ENCODE results near the gene TMEM87B. TPM values are rescaled to one million over a fixed set of nuclear protein-coding genes. Genes with fewer than 3 reads are reported as not detected.

Gene TMEM87B
- total RNA-seq, 4 donors from 2014 or later = 21.9 to 74.5 (median 60.7) TPM

GRCh38 chr2:112061299-112061698 is 6.2 kb downstream of the TMEM87B start:
- in situ Hi-C loops (cut with MboI; ENCODE audit: low pct_ligation_motif_present in 1 of 4, low pct_unique_long_range_greater_than_20kb in 1 of 4, low sequenced_read_pairs in 3 of 4) = no loop called here
- DNase-seq = no peak
- intact Hi-C loops (cut with DNase I; ENCODE audit: low total_unique reads) = no loop called here
- peaks cover 7 to 38% (median 21%) of the 10 kb centered on the region in 4 donors for H3K4me1 ChIP-seq
- peaks cover 0 to 40% (median 14%) of the 10 kb centered on the region in 4 donors for H3K36me3 ChIP-seq
- no peaks in the 10 kb centered on the region for H3K9me3 ChIP-seq
- H3K4me3 ChIP-seq = no peak overlapping the region
- TF ChIP-seq POLR2A (IDR thresholded peaks at IDR 0.05) (no peak), EP300 (IDR thresholded peaks at IDR 0.05; ENCODE audit: low read depth) (no peak), CTCF (IDR thresholded peaks at IDR 0.05) (no peak)
- no peak overlapping the region for H3K27ac ChIP-seq
- H3K27me3 ChIP-seq = no peaks in the 10 kb centered on the region
- 94% methylated on average over 1 of the region's 1 CpG for WGBS, 2 donors (ENCODE audit: low coverage in 1 of 2)

- 83 to 100% methylated on average over 1 to 2 of the region's 2 CpGs for WGBS, 2 donors (ENCODE audit: low coverage in 1 of 2)
- in situ Hi-C loops (cut with MboI; ENCODE audit: low pct_ligation_motif_present in 1 of 4, low pct_unique_long_range_greater_than_20kb in 1 of 4, low sequenced_read_pairs in 3 of 4) (no loop called here), intact Hi-C loops (cut with DNase I; ENCODE audit: low total_unique reads) (no loop called here)
- H3K27ac ChIP-seq = no peak overlapping the region
- DNase-seq = no peak
- no peak overlapping the region for H3K4me3 ChIP-seq
- TF ChIP-seq POLR2A (IDR thresholded peaks at IDR 0.05) (no peak), CTCF (IDR thresholded peaks at IDR 0.05) (no peak), EP300 (IDR thresholded peaks at IDR 0.05; ENCODE audit: low read depth) (no peak), POLR2AphosphoS5 (IDR thresholded peaks at IDR 0.05) (no peak)
- no peaks in the 10 kb centered on the region for H3K9me3 ChIP-seq
- no peaks in the 10 kb centered on the region for H3K27me3 ChIP-seq
- H3K36me3 ChIP-seq = peaks cover 0 to 44% (median 16%) of the 10 kb centered on the region in 4 donors
- H3K4me1 ChIP-seq = peaks cover 3 to 32% (median 15%) of the 10 kb centered on the region in 4 donors
These were observed 6.8 kb downstream of the TMEM87B start for GRCh38 chr2:112061840-112062239.

- Histone ChIP-seq H3K9me3 (no peaks in the 10 kb centered on the region), H3K4me3 (no peak overlapping the region), H3K4me1 (peaks cover 3 to 22% (median 9%) of the 10 kb centered on the region in 4 donors), H3K27ac (no peak overlapping the region), H3K27me3 (no peaks in the 10 kb centered on the region), H3K36me3 (peaks cover 0 to 51% (median 21%) of the 10 kb centered on the region in 4 donors)
- 83 to 100% methylated on average over 1 of the region's 1 CpG for whole genome bisulfite sequencing, 2 donors (ENCODE audit: low coverage in 1 of 2)
- TF ChIP-seq POLR2A (IDR thresholded peaks at IDR 0.05) (no peak), POLR2AphosphoS5 (IDR thresholded peaks at IDR 0.05) (no peak), EP300 (IDR thresholded peaks at IDR 0.05; ENCODE audit: low read depth) (no peak), CTCF (IDR thresholded peaks at IDR 0.05) (no peak)
- in situ Hi-C loops (cut with MboI; ENCODE audit: low pct_ligation_motif_present in 1 of 4, low pct_unique_long_range_greater_than_20kb in 1 of 4, low sequenced_read_pairs in 3 of 4) (no loop called here), intact Hi-C loops (cut with DNase I; ENCODE audit: low total_unique reads) (no loop called here)
- DNase-seq = no peak
These were observed 7.8 kb downstream of the TMEM87B start for GRCh38 chr2:112062894-112063293.

GRCh38 chr2:112065486-112065885 is 10.4 kb downstream of the TMEM87B start:
- no peak overlapping the region for H3K4me3 ChIP-seq
- no peak overlapping the region for H3K27ac ChIP-seq
- no peak for TF ChIP-seq POLR2A (IDR thresholded peaks at IDR 0.05)
- TF ChIP-seq EP300 (IDR thresholded peaks at IDR 0.05; ENCODE audit: low read depth) = no peak
- no peak for TF ChIP-seq POLR2AphosphoS5 (IDR thresholded peaks at IDR 0.05)
- no peak for TF ChIP-seq CTCF (IDR thresholded peaks at IDR 0.05)
- H3K9me3 ChIP-seq = no peaks in the 10 kb centered on the region
- no peaks in the 10 kb centered on the region for H3K4me1 ChIP-seq
- no peak for DNase-seq
- H3K27me3 ChIP-seq = no peaks in the 10 kb centered on the region
- in situ Hi-C loops (cut with MboI; ENCODE audit: low pct_ligation_motif_present in 1 of 4, low pct_unique_long_range_greater_than_20kb in 1 of 4, low sequenced_read_pairs in 3 of 4) (no loop called here), intact Hi-C loops (cut with DNase I; ENCODE audit: low total_unique reads) (no loop called here)
- 68 to 70% methylated on average over 5 of the region's 5 CpGs for WGBS, 2 donors (ENCODE audit: low coverage in 1 of 2)
- peaks cover 0 to 60% (median 29%) of the 10 kb centered on the region in 4 donors for H3K36me3 ChIP-seq

All from transverse colon (tissue), 4 donors.